HG03175 (cell line): Measurements from ENCODE around the gene C22orf42.
"Not testable (repeated sequence)": the region's sequence is repeated elsewhere in the genome, so short reads cannot be mapped to it uniquely, and the experiment has no call there.

ENCODE experiments used
- ATAC-seq: cut with Tn5 transposase; IDR thresholded peaks from one replicate; pipeline ENCODE4 v1.9.1; 2021; ENCODE audit warnings: mild to moderate bottlenecking, moderate library complexity; ENCODE audit not compliant: unreplicated experiment

C22orf42 gene

DNA sequence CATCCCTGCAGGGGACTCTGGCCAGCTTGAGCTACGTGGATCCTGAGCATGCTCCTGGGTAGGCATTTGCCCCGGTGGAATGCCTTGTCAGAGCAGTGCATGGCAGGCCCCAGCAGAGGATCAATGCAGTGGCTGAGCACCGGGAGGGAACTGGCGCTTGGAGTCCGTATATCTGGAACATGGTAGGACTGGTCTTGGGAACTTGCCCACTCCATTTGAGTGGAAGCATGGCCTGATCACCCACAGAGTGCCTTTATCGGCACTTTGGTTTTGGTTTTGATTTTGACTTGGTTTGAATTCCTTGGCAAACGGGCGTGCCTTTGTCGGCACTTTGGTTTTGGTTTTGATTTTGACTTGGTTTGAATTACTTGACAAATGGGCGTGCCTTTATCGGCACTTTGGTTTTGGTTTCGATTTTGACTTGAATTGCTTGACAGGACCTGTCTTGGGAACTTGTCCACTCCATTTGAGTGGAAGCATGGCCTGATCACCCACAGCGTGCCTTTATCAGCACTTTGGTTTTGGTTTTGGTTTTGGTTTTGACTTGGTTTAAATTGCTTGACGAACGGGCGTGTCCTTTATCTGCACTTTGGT is 21.3 kb downstream of the C22orf42 start:
- not testable (repeated sequence) for ATAC-seq

DNA sequence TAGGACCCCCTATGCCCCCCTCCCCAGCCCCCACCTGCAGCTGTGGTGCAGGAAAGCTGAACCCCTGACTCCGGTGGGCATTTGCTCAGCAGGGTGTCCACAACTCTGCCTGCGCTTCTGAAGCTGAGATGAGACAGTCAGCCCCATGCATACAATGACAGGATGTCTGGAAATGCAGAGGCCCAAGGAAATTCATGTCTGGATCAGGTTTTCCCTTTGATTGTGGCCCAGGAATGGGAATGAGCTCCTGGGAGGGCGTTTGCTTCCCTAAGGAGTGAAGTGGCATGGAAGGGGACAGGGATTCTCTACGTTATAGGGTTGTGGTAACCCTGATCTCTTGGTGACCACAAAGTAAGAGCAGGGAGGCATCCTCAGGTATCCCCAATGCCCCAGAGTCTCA is 22.2 kb downstream of the C22orf42 start:
- not testable (repeated sequence) for ATAC-seq

DNA sequence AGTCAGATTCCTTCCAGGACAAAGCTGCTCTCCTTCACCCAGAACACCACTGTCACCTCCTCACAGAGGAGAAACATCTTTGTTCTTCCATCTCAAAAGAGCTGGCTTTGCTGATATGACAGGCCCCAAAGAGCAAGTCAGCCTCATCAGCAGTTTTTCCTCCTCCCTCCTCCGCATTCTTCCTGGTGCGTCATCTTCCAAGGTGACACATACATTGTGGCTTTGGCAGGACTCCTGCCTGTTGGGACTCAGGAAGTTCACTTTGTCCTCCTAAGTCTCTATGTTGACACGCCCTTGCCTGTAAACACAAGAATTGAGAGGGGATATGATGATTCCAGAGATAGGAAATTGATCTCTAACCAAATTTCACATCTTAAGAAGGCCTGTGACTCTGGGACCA is 23.1 kb downstream of the C22orf42 start:
- ATAC-seq = not testable (repeated sequence)

GRCh38 chr22:32134796-32135195 is 24.3 kb downstream of the C22orf42 start:
- not testable (repeated sequence) for ATAC-seq

DNA sequence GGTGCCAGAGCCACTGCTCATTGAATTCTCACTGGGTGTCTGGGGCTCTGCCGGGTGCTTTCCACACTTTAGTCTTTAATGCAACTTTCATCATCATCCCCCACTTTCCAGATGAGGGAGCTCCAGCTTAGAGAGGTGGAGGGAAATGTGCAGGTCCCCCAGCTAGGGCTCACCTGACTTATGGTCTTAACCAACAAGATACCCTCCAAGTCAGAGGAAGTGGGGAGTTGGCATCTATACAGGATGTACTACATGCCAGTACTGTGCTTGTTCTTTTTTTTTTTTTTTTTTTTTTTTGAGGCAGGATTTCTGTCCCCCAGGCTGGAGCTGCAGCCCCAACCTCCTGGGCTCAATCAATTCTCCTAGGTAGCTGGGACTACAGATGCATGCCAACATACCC is 26.3 kb downstream of the C22orf42 start:
- ATAC-seq = no peak

GRCh38 chr22:32132126-32132525 is 27.0 kb downstream of the C22orf42 start:
- ATAC-seq = no peak

GRCh38 chr22:32130464-32130863 is 28.6 kb downstream of the C22orf42 start:
- no peak for ATAC-seq

- ATAC-seq = no peak
Observed at GRCh38 chr22:32127904-32128303, 31.2 kb downstream of the C22orf42 start.

GRCh38 chr22:32123657-32124056 is 35.4 kb downstream of the C22orf42 start:
- no peak for ATAC-seq

GRCh38 chr22:32122899-32123298 is 36.2 kb downstream of the C22orf42 start:
- ATAC-seq = no peak

- ATAC-seq = no peak
Observed at GRCh38 chr22:32120603-32121002, 38.5 kb downstream of the C22orf42 start.

DNA sequence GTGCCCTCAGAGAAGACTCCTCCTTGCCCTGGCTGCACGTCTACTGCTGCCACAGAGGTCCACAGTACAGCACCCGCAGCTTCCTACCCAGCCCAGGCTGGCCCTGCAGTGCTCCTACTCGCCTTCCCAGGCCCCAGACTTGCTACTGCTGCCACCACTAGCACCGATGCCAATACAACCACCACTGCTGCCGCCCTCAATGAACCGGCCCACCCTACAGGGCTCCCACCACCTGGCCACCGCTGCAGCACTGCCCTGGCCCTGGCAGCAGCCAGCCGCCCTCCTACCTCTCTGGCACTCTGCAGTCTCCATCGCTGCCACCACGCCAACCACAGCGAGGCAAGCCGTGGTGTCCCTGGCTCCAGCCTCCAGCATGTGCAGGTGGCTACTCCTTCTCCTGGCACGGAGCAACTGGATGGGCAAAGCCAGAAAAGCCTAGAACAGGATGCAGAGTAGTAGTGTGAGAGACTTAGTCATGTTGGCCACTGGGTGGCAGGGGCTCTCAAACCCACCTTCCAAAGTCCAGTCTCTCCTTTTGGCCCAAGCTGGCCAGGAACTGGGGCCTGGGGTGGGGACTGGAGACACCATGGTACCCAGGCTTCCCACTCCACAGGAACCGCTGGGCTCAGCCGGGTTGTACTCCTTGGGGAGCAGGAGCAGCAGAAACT is 39.4 kb downstream of the C22orf42 start:
- ATAC-seq = no peak

GRCh38 chr22:32112380-32112779 is 46.7 kb downstream of the C22orf42 start:
- ATAC-seq = no peak

- ATAC-seq = no peak
Observed at GRCh38 chr22:32106930-32107329, 52.2 kb downstream of the C22orf42 start.

- no peak for ATAC-seq
Observed at GRCh38 chr22:32103658-32104315, 55.3 kb downstream of the C22orf42 start.

GRCh38 chr22:32100711-32101110 is 58.4 kb downstream of the C22orf42 start:
- no peak for ATAC-seq
